ENCODE data around the gene KRT2. TPM values are rescaled to one million over a fixed set of nuclear protein-coding genes. Genes with fewer than 3 reads are reported as not detected.

KRT2 gene
- total and polyA plus RNA-seq, 7 donors, result not detected

GRCh38 chr12:52657250-52657902 is 5.4 kb upstream of the KRT2 start:
- no peak for DNase-seq
- no peak overlapping the region for H3K27ac ChIP-seq
- TF ChIP-seq, protein P1, sequence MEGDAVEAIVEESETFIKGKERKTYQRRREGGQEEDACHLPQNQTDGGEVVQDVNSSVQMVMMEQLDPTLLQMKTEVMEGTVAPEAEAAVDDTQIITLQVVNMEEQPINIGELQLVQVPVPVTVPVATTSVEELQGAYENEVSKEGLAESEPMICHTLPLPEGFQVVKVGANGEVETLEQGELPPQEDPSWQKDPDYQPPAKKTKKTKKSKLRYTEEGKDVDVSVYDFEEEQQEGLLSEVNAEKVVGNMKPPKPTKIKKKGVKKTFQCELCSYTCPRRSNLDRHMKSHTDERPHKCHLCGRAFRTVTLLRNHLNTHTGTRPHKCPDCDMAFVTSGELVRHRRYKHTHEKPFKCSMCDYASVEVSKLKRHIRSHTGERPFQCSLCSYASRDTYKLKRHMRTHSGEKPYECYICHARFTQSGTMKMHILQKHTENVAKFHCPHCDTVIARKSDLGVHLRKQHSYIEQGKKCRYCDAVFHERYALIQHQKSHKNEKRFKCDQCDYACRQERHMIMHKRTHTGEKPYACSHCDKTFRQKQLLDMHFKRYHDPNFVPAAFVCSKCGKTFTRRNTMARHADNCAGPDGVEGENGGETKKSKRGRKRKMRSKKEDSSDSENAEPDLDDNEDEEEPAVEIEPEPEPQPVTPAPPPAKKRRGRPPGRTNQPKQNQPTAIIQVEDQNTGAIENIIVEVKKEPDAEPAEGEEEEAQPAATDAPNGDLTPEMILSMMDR (IDR thresholded peaks at IDR 0.05), result no peak
- H3K9me3 ChIP-seq, result no peaks in the 10 kb centered on the region
- intact Hi-C loops (cut with DNase I), result no loop called here
- no peak for ATAC-seq
- 75 to 93% (median 90%) methylated on average over 6 of the region's 6 CpGs for WGBS, 3 donors
- H3K36me3 ChIP-seq (ENCODE audit: insufficient read depth in 1 of 2, low read depth in 1 of 2), result no peaks in the 10 kb centered on the region
- H3K27me3 ChIP-seq (ENCODE audit: insufficient read depth in 3 of 3, low read length in 2 of 3), result peaks cover 3 to 20% (median 5%) of the 10 kb centered on the region in 3 donors
- no peak overlapping the region for H3K4me3 ChIP-seq
- no peaks in the 10 kb centered on the region for H3K4me1 ChIP-seq

- intact Hi-C loops (cut with DNase I), result no loop called here
- ATAC-seq (no peak), DNase-seq (no peak)
- H3K27ac ChIP-seq, result no peak overlapping the region
- no peak overlapping the region for H3K4me3 ChIP-seq
- TF ChIP-seq, protein P1 (IDR thresholded peaks at IDR 0.05), result no peak
- no peaks in the 10 kb centered on the region for H3K9me3 ChIP-seq
- H3K27me3 ChIP-seq (ENCODE audit: insufficient read depth in 3 of 3, low read length in 2 of 3), result peaks cover 3 to 16% (median 5%) of the 10 kb centered on the region in 3 donors
- H3K36me3 ChIP-seq (ENCODE audit: insufficient read depth in 1 of 2, low read depth in 1 of 2), result no peaks in the 10 kb centered on the region
- no peaks in the 10 kb centered on the region for H3K4me1 ChIP-seq
- WGBS, 3 donors, result 67 to 71% (median 69%) methylated on average over 4 of the region's 4 CpGs
Measured at GRCh38 chr12:52656616-52657015, 4.6 kb upstream of the KRT2 start.

GRCh38 chr12:52655720-52656124 is 3.7 kb upstream of the KRT2 start:
- TF ChIP-seq, protein P1 (IDR thresholded peaks at IDR 0.05), result no peak
- 45 to 54% (median 46%) methylated on average over 8 of the region's 8 CpGs for WGBS, 3 donors
- DNase-seq (no peak), ATAC-seq (no peak)
- Histone ChIP-seq H3K4me1 (no peaks in the 10 kb centered on the region), H3K27ac (no peak overlapping the region), H3K9me3 (no peaks in the 10 kb centered on the region), H3K4me3 (no peak overlapping the region), H3K36me3 (ENCODE audit: insufficient read depth in 1 of 2, low read depth in 1 of 2) (no peaks in the 10 kb centered on the region), H3K27me3 (ENCODE audit: insufficient read depth in 3 of 3, low read length in 2 of 3) (peaks cover 3 to 16% (median 5%) of the 10 kb centered on the region in 3 donors)
- intact Hi-C loops (cut with DNase I), result no loop called here

DNA sequence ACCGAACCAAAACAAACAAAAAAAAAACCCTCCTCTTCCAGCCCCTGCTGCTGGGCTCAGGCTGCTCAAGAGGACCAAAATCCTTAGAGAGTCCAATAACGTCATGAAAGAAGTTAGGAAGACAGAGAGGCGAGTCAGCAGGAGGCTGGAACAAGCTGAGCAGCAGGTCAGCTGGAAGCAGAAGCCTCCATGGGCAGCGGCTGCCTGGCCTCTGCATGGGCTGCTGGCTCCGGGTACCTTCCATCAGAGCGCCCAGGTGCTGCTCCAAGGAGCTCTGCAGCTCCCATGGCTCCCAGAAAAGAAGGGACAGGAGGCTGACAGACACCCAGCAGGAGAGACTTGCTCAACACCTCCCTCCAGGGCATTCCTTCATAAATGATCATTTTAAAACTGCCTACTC is 3.2 kb upstream of the KRT2 start:
- ATAC-seq (no peak), DNase-seq (no peak)
- Histone ChIP-seq H3K4me3 (no peak overlapping the region), H3K27ac (no peak overlapping the region), H3K27me3 (ENCODE audit: insufficient read depth in 3 of 3, low read length in 2 of 3) (peaks cover 3 to 18% (median 5%) of the 10 kb centered on the region in 3 donors), H3K9me3 (no peaks in the 10 kb centered on the region), H3K36me3 (ENCODE audit: insufficient read depth in 1 of 2, low read depth in 1 of 2) (no peaks in the 10 kb centered on the region), H3K4me1 (no peaks in the 10 kb centered on the region)
- intact Hi-C loops (cut with DNase I), result no loop called here
- TF ChIP-seq, protein P1 (IDR thresholded peaks at IDR 0.05), result no peak
- 38 to 64% (median 44%) methylated on average over 5 to 6 of the region's 6 CpGs for WGBS, 3 donors
